SKM-1 (cell line): ENCODE data around the gene COBLL1.
"Not testable (repeated sequence)": the region's sequence is repeated elsewhere in the genome, so short reads cannot be mapped to it uniquely, and the experiment has no call there.

Source experiments
- DNase-seq: peaks from one replicate; lab custom pipeline; 2025; ENCODE audit not compliant: unreplicated experiment; lab: John Stamatoyannopoulos, UW

Gene COBLL1

DNA sequence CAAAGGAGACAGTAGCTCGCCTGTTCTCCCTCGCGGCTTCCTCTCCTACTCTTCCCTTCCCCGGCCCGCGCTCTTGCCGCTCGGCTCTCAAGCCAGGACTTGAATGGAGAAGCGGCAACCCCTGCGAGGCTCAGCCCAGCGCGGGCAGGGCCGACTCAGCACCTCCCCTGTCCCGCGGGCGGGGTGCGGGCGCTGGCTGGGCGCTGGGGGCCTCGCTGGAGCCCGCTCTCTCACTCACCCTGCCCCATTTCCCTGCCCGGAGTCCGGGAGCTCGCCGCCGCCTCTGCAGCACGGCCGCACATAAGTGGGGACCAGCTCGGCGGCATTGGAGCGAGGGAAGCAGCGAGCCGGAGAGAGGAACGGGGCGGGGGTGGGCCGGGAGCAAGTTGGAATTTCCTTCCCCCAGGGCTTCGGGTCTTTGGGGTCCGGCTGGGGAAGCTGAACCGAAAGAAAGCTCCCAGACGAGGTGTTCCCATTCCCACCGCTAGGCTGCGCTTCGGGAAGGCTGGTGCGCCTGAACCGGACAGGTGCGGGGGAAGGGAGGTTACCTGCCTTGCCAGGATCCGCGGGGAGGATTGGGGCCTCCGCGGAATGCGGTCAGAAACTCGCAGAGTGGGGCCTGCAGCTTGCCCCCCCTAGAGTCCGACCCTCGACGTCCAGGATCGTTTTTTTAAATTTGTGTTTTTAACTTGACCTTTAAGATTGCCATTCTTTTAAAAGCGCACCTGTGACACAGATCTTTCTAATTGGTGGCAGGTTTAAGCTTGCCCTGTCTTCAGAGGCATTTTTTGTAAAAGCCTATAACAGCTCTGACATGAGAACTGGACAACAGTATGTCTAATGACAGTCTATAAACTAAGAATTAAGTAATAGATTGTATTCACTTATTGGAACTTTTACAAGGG, at the start of gene COBLL1:
TSS of gene COBLL1 (minus strand) at position 105 of the 905 bp plus-strand sequence. CDS start 627 bp downstream, outside the sequence.
- DNase-seq = peak; percentile 44

DNA sequence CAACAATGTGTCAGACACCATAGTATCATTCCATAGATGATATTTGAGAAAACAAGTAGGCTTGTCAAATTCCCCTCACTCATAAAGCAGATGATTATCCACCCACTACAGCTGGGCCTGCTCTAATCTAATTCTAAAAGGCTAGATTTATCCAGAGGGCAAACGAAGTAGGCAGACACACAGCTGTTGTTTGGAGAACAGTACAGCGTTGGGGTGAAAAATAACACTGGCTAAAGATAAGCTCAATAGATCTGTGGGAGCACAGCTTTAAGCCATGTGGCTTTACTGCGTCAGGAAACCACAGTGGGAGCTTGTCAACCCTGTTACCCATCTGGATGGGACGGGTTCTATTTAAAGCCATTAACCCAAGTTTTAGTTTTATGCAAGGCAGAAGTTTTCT, 48.9 kb upstream of the COBLL1 start:
- no peak for DNase-seq

- DNase-seq = no peak
These were observed 47.0 kb upstream of the COBLL1 start for GRCh38 chr2:164888592-164888991.

- no peak for DNase-seq
These were observed 46.0 kb upstream of the COBLL1 start for GRCh38 chr2:164887434-164888144.

DNA sequence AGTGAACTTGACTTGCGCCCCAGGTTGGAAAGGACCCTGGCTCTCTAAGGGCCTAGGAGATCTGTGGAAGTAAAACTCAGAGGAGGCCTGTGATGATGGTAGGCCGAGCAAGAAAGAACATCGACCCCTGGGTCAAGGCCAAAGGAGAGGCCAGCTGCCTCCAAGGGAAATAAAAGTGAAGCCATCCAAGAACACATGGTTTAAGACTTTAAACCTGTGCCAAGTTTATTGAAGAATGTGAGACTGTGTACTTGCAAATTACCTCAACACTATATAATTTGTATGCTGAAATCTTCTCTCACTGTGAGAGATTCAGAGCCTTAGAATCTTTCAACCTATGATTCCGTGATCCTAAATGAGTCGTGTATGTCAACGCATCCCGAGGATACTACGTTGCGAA, 40.7 kb upstream of the COBLL1 start:
- no peak for DNase-seq

DNA sequence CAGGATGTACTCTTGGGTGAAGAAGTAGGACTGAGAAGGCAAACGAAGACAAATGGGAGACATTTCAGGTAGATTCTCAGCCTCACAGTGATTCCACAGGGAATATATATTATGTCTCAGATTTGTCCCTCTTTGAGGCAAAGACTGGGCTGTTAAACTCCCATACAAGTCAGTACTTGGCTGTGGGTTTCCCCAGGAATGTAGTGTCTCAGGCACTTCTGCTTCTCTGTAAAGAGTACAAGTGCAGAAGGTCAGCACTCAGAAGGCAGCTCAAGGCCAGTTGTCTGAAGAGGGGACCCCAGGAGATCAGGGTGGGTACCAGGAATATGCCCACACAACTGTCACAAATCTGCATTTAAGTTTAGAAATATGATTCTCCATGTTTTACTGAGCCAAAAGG, 39.9 kb upstream of the COBLL1 start:
- DNase-seq = no peak

DNA sequence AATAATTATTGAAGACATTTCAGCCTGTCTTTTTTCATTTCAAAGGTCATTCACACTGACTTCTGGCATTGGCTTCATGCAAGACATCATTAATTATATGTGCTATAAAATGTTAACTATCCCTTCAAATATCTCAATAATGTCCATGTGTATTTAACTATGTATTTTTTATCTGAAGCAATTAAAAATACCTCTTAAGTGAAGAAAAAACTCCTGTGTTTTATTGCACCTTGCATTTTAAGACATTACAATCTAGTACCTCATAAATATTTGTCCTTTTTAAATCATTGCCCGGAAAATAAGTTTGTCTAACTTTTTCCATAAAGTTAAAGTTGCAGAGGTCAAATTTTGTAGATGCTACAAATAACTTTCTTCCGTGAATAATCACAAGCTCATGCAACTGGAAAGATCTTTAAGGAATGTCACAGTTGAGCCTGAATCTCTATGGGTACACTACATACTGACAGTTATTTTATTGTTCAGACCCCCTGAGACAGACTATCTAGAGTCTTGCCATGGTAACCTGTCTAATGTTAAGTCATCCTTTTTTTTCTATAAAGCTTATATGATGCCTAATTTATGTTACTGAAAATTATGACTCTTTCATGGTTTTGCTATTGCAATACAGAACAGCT, 38.4 kb upstream of the COBLL1 start:
- DNase-seq = no peak

DNA sequence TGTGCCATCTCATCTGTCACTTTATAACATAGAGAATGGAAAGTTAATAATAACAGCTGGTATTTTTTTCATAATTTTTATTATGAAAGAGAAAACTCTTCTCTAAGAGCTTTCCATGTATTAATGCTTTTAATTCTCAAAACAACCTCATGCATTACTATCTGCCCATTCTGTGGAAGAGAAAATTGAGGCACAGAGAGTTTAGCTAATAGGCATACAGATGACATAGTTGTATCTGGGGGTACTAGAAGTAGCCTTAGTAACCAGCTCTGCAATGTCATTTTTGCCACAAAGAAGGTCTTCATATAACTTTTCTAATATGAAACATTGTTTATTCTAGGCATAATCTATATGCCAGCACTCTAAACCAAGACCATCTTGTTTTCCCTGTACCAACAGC, 36.3 kb upstream of the COBLL1 start:
- DNase-seq = no peak

GRCh38 chr2:164877169-164877568, 35.5 kb upstream of the COBLL1 start:
- no peak for DNase-seq

GRCh38 chr2:164875334-164876205, 33.9 kb upstream of the COBLL1 start:
- no peak for DNase-seq

DNA sequence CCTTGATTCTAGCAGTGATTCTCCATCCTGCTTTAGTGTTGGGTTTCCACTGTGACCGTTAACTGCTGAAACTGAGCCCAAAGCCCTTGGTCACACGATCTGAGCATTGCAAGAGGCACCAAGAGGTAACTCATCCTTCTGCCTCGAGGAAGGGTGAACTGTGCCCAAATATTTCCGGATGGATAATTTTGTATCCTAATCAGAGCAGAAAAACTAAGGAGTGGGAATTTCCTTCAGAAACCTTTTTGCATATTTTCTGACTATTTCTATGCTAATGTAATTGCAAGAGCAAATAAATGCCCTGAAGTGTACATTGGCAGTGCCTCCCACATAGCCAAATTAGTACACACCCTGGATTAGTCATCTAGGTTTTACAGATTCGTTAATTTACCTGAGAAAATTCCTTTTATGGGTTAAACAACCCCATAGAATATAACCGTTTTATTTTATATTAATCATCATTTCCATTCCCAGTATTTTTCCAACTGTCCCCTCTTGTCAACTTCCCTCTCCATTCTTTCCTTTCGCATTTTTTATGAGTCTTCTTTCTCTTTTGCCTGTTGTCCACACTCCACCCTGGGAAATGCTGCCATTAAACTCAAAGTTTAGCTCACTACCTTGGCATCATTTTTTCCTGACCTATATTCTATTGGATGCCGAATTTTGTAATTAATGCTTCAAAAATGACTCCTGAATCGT, 31.7 kb upstream of the COBLL1 start:
- no peak for DNase-seq

- no peak for DNase-seq
These were observed 29.8 kb upstream of the COBLL1 start for GRCh38 chr2:164871404-164871803.

DNA sequence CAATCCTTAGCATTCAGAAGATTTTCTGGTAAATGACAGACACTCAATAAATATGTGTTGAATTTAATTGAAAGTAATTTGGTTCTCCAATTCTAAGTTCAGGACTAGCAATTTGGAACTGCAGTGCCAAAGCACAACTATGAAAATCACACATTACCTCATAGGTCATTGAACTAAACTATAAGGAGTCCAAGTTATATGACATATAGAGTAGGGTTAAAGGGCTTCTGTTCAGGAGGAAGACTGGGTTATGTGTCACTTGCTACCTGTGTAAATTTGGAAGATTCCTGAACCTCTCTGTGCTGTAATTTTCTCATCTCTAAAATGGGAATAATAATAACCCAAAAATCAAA, 27.8 kb upstream of the COBLL1 start:
- no peak for DNase-seq

DNA sequence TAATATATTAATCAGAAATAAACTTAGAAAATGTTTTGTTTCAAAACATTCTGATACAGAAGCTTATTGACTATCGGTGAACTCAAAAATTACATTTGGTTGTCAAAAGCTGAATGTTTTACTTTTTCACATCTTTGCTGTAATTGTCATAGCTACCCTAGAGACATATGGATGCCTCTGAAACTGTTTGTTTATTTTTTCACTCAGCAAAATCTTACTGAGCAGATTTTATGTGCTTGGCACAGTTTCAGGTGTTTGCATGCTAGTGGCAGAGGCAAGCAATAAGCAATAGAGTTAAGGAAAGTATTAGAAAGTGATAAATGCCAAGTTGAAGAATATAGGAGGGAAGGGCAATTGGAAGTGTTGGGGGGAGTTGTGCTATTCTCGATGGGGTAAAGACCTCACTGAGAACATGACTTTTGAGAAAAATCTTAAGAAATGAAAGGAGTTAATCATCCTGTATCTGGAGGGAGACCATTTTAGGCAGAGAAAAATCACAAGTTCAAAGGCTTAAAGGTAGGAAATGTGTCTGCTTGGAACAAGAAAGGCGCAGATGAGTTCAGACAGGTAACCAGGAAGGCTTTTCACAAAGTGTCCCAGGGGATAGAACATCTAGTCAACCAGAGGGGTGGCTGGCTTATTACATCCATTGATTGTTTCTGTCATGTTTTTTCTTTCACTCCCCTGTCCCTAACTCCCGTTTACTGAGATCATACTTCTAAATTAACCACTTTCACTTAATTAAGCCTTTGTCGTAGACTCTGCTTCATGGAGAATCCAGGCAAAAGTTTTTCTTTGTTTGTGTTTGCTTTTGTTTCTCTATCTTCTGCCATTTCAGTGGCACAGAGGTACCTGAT, 27.2 kb upstream of the COBLL1 start:
- no peak for DNase-seq

DNA sequence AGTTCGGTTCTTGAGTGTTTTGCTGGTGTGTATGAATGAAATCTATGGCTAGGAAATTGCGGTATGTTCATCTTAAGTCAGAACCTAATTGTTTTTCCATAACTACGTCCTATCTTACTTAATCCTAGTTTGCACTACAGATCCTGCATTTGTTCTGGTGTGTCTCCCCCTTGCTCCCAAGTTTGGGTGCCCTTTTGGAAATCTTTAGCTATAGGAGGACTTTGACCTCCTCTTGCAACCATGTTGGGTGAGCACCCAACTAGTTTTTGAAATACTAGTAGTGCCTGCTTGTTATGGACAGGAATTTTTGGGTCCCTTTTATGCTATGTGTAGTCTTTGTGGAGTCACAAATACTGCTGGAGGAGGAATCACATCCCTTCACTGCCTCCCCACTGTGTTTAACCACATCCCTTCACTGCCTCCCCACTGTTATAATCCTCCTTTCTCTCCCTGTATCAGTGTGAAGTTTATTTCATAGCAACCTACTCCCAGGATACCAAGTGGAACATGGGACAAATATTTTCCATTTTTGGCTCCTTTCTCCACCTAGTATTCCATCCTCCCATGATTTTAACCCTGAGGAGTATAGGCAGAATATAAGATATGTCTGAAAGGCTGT, 26.3 kb upstream of the COBLL1 start:
- DNase-seq = no peak

DNA sequence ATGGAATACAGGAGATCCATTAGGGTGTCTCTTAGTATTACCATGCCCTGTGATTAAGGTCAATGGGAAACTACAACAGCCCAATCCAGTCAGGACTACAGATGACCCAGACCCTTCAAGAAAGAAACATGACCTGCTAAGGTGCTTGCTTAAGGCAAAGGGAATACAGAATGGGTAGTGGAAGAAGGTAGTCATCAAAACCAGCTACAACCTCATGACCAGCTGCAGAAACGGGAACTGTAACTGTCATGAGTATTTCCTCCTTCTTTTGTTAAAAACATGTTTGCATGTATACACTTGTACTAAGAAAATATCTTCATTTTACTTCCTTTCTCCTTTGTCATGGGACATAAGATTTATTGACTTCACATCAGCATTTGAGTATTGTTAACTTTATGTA, 24.8 kb upstream of the COBLL1 start:
- not testable (repeated sequence) for DNase-seq

DNA sequence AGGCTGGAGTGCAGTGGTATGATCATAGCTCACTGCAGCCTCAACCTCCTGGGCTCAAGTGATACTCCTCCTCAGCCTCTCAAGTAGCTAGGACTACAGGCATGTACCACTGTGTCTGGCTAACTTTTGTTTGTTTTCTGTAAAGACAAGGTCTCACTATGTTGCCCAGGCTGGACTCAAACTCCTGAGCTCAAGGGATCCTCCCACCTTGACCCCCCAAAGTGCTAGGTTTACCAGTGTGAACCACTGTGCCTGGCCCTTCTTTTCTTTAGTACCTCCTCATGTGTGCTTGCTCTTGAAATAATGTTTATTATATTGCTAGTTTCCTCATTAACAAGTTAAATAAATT, 19.0 kb upstream of the COBLL1 start:
- DNase-seq = no peak

GRCh38 chr2:164859906-164860693, 18.5 kb upstream of the COBLL1 start:
- not testable (repeated sequence) for DNase-seq
